ENCODE results near the gene NFATC2. TPM values are rescaled to one million over a fixed set of nuclear protein-coding genes. Genes with fewer than 3 reads are reported as not detected.

Gene NFATC2
- total and polyA plus RNA-seq, 2 experiments from 2014 or later, result 0.52 to 0.59 TPM

GRCh38 chr20:51366155-51366886, 176.2 kb downstream of the NFATC2 start:
- Histone ChIP-seq H3K36me3 (ENCODE audit: insufficient read depth) (no peaks in the 10 kb centered on the region; the same call in 1 of the 2 replicates), H3K27me3 (ENCODE audit: insufficient read depth) (no peaks in the 10 kb centered on the region), H3K79me2 (replicated peaks; ENCODE audit: insufficient read depth) (no peaks in the 10 kb centered on the region), H4K20me1 (replicated peaks; ENCODE audit: insufficient read depth) (no peaks in the 10 kb centered on the region), H3K4me2 (no peak overlapping the region), H3K27ac (ENCODE audit: low read depth) (no peak overlapping the region), H3K4me3 (no peak overlapping the region), H2AFZ (no peak overlapping the region), H3F3A (replicated peaks; ENCODE audit: low read depth) (no peaks in the 10 kb centered on the region), H3K9me2 (ENCODE audit: insufficient read depth) (no peaks in the 10 kb centered on the region), H3K4me1 (ENCODE audit: insufficient read depth) (peaks cover 2% of the 10 kb centered on the region; the same call in 1 of the 2 replicates)
- H3K4me3 Mint-ChIP-seq, result no peak overlapping the region
- no peak for TF ChIP-seq ZNF462 (CRISPR knock-in tag; IDR thresholded peaks at IDR 0.05)
- TF ChIP-seq JUNB (IDR thresholded peaks at IDR 0.05; ENCODE audit: unreplicated experiment), result no peak
- no peak for TF ChIP-seq NANOG (IDR thresholded peaks at IDR 0.05; ENCODE audit: borderline replicate concordance)
- no peak for TF ChIP-seq REST (IDR thresholded peaks at IDR 0.05; ENCODE audit: unreplicated experiment)
- TF ChIP-seq EZH2 (IDR thresholded peaks at IDR 0.05; ENCODE audit: low read depth, unreplicated experiment), result no peak
- TF ChIP-seq EZH2phosphoT487 (IDR thresholded peaks at IDR 0.05; ENCODE audit: unreplicated experiment), result no peak
- no peak for TF ChIP-seq ZNF114 (CRISPR knock-in tag; IDR thresholded peaks at IDR 0.05)
- no peak for TF ChIP-seq CTCF (conservative IDR thresholded peaks at IDR 0.05; ENCODE audit: low read depth in 2 of 2)
- no peak for TF ChIP-seq ZNF331 (CRISPR knock-in tag; IDR thresholded peaks at IDR 0.05; ENCODE audit: low read depth)
- no peak for TF ChIP-seq CREB1 (CRISPR knock-in tag; IDR thresholded peaks at IDR 0.05; ENCODE audit: low read depth)
- TF ChIP-seq ETS1 (IDR thresholded peaks at IDR 0.05), result no peak
- TF ChIP-seq POLR2AphosphoS5 (IDR thresholded peaks at IDR 0.05; ENCODE audit: low read depth), result no peak
- no peak for TF ChIP-seq STAT1 (IDR thresholded peaks at IDR 0.05; ENCODE audit: unreplicated experiment)
- H3K27me3 Mint-ChIP-seq (ENCODE audit: insufficient read depth, low read depth, poor library complexity), result peaks cover 11% of the 10 kb centered on the region
- peaks cover 21% of the 10 kb centered on the region for H3K9me3 Mint-ChIP-seq
- H3K4me1 Mint-ChIP-seq, result peaks cover 10% of the 10 kb centered on the region
- H3K27ac Mint-ChIP-seq, result no peak overlapping the region
- ATAC-seq (no peak), DNase-seq (ENCODE audit: low spot score) (no peak)
- peaks cover 8% of the 10 kb centered on the region for H3K36me3 Mint-ChIP-seq (ENCODE audit: low read depth)
